Right atrium auricular region (tissue), 2 donors: ENCODE data around the gene RPUSD2. TPM values are rescaled to one million over a fixed set of nuclear protein-coding genes. Genes with fewer than 3 reads are reported as not detected.

ENCODE experiments used
- DNase-seq: peaks from one replicate; pipeline ENCODE4 v3.0.0-alpha.2; 2019; ENCODE audit warnings: low spot score
- H3K27ac ChIP-seq, 2 donors: fragments of 200-600 bp; sonication (generic); 1 replicate in 1 of 2; 2 replicates in 1 of 2; pipeline ENCODE4 v1.5.1; 2016 to 2019
- H3K27me3 ChIP-seq, 2 donors: fragments of 200-600 bp; sonication (generic); one replicate each; pipeline versions ENCODE4 v1.5.1 to v1.6.0; 2017 to 2019
- H3K36me3 ChIP-seq: fragments of 200-600 bp; sonication (generic); one replicate; pipeline ENCODE4 v1.5.1; 2016
- H3K4me1 ChIP-seq, 2 donors: fragments of 200-600 bp; sonication (generic); one replicate each; pipeline versions ENCODE4 v1.5.1 to v1.6.0; 2017 to 2019
- H3K4me3 ChIP-seq, 2 donors: fragments of 200-600 bp; sonication (generic); 1 replicate in 1 of 2; 2 replicates in 1 of 2; pipeline ENCODE4 v1.5.1; 2017 to 2019; ENCODE audit warnings: mild to moderate bottlenecking in 1 of 2, moderate library complexity in 1 of 2
- H3K9me3 ChIP-seq, 2 donors: fragments of 200-600 bp; sonication (generic); one replicate each; pipeline ENCODE4 v1.5.1; 2019
- total RNA-seq, 2 donors: library from RNA; depleted of rRNA; stranded (reverse); fragments of >200 nt; gene quantifications; one replicate each; pipeline ENCODE4 v1.1.0, GENCODE V29; 2016
- TF ChIP-seq, protein P1 (sequence below), 2 donors: fragments of 200-600 bp; sonication (generic); IDR thresholded peaks; one replicate each; pipeline ENCODE4 v1.5.1; 2019; ENCODE audit warnings: antibody characterized with exemption in 2 of 2

Gene RPUSD2
- total RNA-seq, 2 donors from 2014 or later = 5.6 to 8.5 TPM

DNA sequence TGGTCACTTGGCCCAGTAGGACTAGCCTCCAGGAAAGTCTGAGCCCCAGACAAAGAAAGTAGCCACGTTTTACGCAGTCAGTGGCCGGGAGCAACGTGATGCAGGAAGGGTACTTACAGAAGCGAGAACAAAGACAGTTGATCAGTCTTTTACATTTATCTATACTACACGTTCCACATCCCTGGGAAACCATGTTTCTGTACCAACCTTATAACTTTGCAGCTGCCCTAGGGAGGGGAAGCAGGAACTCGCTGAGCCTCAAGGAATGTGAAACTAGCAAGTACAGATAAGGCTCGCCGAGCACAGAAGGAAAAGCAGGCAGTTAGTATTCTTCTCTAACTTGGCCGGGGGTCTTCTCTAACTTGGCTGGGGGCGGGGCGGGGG is 21.6 kb downstream of the RPUSD2 start:
- H3K9me3 ChIP-seq = no peaks in the 10 kb centered on the region
- DNase-seq = no peak
- TF ChIP-seq, protein P1, sequence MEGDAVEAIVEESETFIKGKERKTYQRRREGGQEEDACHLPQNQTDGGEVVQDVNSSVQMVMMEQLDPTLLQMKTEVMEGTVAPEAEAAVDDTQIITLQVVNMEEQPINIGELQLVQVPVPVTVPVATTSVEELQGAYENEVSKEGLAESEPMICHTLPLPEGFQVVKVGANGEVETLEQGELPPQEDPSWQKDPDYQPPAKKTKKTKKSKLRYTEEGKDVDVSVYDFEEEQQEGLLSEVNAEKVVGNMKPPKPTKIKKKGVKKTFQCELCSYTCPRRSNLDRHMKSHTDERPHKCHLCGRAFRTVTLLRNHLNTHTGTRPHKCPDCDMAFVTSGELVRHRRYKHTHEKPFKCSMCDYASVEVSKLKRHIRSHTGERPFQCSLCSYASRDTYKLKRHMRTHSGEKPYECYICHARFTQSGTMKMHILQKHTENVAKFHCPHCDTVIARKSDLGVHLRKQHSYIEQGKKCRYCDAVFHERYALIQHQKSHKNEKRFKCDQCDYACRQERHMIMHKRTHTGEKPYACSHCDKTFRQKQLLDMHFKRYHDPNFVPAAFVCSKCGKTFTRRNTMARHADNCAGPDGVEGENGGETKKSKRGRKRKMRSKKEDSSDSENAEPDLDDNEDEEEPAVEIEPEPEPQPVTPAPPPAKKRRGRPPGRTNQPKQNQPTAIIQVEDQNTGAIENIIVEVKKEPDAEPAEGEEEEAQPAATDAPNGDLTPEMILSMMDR (IDR thresholded peaks at IDR 0.05) = no peak
- no peaks in the 10 kb centered on the region for H3K27me3 ChIP-seq
- no peaks in the 10 kb centered on the region for H3K36me3 ChIP-seq
- peak overlapping the region in 1 of 2 donors; percentile 35 for H3K4me3 ChIP-seq
- H3K4me1 ChIP-seq = peaks cover 0 to 10% of the 10 kb centered on the region in 2 donors
- H3K27ac ChIP-seq = no peak overlapping the region

DNA sequence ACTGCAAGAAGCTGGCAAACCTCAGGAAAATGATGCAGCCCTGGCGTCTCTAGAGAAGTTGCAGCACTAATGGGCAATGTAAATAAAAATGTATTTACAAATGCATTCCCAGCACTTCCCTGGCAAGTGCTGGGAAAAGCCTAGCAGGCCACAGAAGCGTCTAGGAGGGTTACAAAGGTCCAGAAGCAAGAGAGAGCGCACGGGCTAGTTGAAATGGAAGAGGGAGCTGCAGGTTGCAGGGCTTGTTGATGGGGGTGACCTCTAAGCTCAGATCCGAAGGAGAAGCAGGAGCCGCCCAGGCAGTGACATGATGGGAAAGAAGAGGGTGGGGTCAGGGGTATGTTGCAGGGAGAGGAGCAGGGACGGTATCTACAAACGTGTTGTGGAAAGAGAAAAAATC is 22.3 kb downstream of the RPUSD2 start:
- no peak for DNase-seq

DNA sequence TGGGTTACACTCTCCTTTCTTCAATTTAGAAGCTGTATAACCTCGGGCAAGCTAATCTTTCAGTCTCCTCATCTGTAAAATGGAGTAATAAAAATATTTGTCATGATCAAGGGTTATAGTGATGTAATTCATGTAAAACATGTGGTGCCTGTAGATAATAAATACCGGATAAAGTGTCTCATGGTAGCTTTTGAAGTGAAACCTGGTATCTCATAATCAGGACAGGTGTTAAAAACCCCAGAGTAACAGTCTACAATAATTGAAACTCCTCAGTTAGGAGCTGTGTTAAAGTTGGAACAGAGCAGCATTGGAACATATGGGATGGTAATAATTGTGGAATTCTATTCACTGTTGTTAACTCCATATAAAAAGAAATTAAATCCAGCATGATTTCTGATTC is 24.1 kb downstream of the RPUSD2 start:
- H3K27ac ChIP-seq = no peak overlapping the region
- H3K9me3 ChIP-seq = no peaks in the 10 kb centered on the region
- no peak for DNase-seq
- peaks cover 0 to 10% of the 10 kb centered on the region in 2 donors for H3K4me1 ChIP-seq
- no peak overlapping the region for H3K4me3 ChIP-seq
- no peaks in the 10 kb centered on the region for H3K36me3 ChIP-seq
- H3K27me3 ChIP-seq = no peaks in the 10 kb centered on the region
- TF ChIP-seq, protein P1 (IDR thresholded peaks at IDR 0.05) = no peak

More for the DNA sequence above, 22.3 kb downstream of the RPUSD2 start:
- Histone ChIP-seq H3K9me3 (no peaks in the 10 kb centered on the region), H3K27ac (no peak overlapping the region), H3K27me3 (no peaks in the 10 kb centered on the region), H3K4me3 (no peak overlapping the region), H3K4me1 (peaks cover 0 to 10% of the 10 kb centered on the region in 2 donors), H3K36me3 (no peaks in the 10 kb centered on the region)
- TF ChIP-seq, protein P1 (IDR thresholded peaks at IDR 0.05) = no peak

DNA sequence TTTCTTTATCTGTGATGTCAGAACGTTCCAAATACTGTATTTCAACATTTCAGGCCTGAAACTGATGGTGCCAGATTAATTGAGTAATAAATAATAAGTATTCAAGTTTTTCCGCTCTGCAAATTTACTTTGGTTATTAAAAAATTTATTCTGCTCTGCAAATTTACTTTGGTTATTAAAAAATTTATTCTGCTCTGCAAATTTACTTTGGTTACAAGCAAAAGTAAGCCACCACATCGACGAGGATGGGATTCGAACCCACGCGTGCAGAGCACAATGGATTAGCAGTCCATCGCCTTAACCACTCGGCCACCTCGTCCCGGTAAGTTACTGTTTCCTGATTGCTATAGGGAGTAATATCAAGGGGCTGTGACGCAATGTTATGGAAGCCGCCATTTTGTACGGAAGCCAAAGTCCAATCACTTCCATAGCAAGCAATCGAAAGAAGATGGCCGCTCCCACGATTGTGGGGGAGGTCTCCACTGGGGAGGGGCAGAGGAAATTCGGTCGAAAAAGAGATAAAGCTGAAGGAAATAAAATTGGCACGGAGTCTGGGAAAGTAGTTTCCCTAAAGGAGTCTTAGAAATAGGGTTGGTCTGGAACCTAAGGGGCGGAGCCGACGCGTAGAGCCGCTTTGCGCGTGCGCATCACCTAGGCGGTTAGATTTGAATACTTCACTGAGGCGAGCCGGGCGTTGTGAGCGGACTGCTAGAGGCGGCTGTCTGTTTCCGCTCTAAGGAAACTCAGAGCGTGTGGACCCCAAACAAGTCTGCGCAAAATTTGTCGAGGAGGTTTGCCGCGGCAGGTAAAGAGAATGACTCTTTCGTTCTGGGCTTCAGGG is 24.7 kb downstream of the RPUSD2 start, which contains the start of gene KNL1:
TSS of gene KNL1 (plus strand) at position 662 of the 841 bp plus-strand sequence. CDS start 8,683 bp downstream, outside the sequence.
- TF ChIP-seq, protein P1 (IDR thresholded peaks at IDR 0.05) = no peak
- peaks cover 0 to 10% of the 10 kb centered on the region in 2 donors for H3K4me1 ChIP-seq
- peak within 1 kb of the TSS; percentile 91 to 94 for H3K27ac ChIP-seq
- peak; percentile 98 for DNase-seq
- no peaks in the 10 kb centered on the region for H3K9me3 ChIP-seq
- no peaks in the 10 kb centered on the region for H3K27me3 ChIP-seq
- peak within 1 kb of the TSS; percentile 55 to 64 for H3K4me3 ChIP-seq
- H3K36me3 ChIP-seq = no peaks in the 10 kb centered on the region

DNA sequence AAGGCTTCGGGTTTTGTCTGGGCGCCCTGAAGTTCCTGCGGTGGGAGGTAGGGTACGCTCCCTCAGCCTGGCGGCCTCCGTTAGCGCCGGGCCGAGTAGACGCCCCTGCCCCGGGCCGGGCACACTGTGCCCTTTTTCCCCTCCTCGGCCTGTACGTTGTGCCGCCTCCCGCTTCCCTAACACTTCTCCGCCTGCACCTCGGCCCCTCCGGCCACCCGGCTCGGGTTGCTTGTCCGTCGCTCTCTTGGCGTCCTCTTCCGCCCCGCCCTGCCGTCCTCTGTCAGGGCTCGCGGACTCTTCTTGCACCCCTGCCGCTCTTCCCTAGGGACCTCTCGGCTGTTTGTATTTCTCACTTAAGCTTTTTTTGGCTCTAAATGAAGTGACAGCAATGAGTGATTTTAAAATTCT is 25.3 kb downstream of the RPUSD2 start:
- Histone ChIP-seq H3K4me3 (peak overlapping the region; percentile 55 to 64), H3K36me3 (no peaks in the 10 kb centered on the region), H3K27me3 (no peaks in the 10 kb centered on the region), H3K27ac (peak overlapping the region; percentile 91 to 94), H3K9me3 (no peaks in the 10 kb centered on the region), H3K4me1 (peaks cover 0 to 10% of the 10 kb centered on the region in 2 donors)
- DNase-seq = no peak
- TF ChIP-seq, protein P1 (IDR thresholded peaks at IDR 0.05) = peak in 1 of 2 donors; percentile 33
